NCI-H2107 treated with DMSO at 0.1 percent for 48 hours (cell line): ENCODE measurements around the gene PPP3CA.
"Not testable (repeated sequence)": the region's sequence is repeated elsewhere in the genome, so short reads cannot be mapped to it uniquely, and the experiment has no call there.

Source experiments
- DNase-seq: peaks from one replicate; lab custom pipeline; 2025; ENCODE audit not compliant: unreplicated experiment; lab: John Stamatoyannopoulos, UW

PPP3CA gene

GRCh38 chr4:101183221-101183620 lies 164.1 kb downstream of the PPP3CA start:
- no peak for DNase-seq

- not testable (repeated sequence) for DNase-seq
Observed at GRCh38 chr4:101182688-101183087, 164.6 kb downstream of the PPP3CA start.

- DNase-seq = no peak
Observed at GRCh38 chr4:101178731-101179130, 168.6 kb downstream of the PPP3CA start.

GRCh38 chr4:101177154-101177553 lies 170.2 kb downstream of the PPP3CA start:
- DNase-seq = no peak

GRCh38 chr4:101175896-101176676 lies 171.2 kb downstream of the PPP3CA start:
- no peak for DNase-seq

GRCh38 chr4:101174679-101175345 lies 172.5 kb downstream of the PPP3CA start:
- no peak for DNase-seq

GRCh38 chr4:101172369-101172768 lies 175.0 kb downstream of the PPP3CA start:
- no peak for DNase-seq

GRCh38 chr4:101171747-101172146 lies 175.6 kb downstream of the PPP3CA start:
- no peak for DNase-seq

- DNase-seq = peak; percentile 50
Observed at GRCh38 chr4:101169044-101170014, 178.0 kb downstream of the PPP3CA start.

GRCh38 chr4:101163936-101164335 lies 183.4 kb downstream of the PPP3CA start:
- no peak for DNase-seq

- DNase-seq = no peak
Observed at GRCh38 chr4:101162990-101163380, 184.3 kb downstream of the PPP3CA start.

- DNase-seq = no peak
Observed at GRCh38 chr4:101160792-101161592, 186.3 kb downstream of the PPP3CA start.

- DNase-seq = no peak
Observed at GRCh38 chr4:101158507-101158906, 188.8 kb downstream of the PPP3CA start.

- no peak for DNase-seq
Observed at GRCh38 chr4:101158134-101158482, 189.2 kb downstream of the PPP3CA start.

- DNase-seq = no peak
Observed at GRCh38 chr4:101157415-101158133, 189.8 kb downstream of the PPP3CA start.

GRCh38 chr4:101156619-101157310 lies 190.6 kb downstream of the PPP3CA start:
- DNase-seq = no peak

GRCh38 chr4:101155945-101156344 lies 191.4 kb downstream of the PPP3CA start:
- DNase-seq = no peak

GRCh38 chr4:101155368-101155767 lies 192.0 kb downstream of the PPP3CA start:
- no peak for DNase-seq

- DNase-seq = no peak
Observed at GRCh38 chr4:101153653-101154052, 193.7 kb downstream of the PPP3CA start.
